Measurements from ENCODE around the gene SPECC1L.

The SPECC1L gene

DNA sequence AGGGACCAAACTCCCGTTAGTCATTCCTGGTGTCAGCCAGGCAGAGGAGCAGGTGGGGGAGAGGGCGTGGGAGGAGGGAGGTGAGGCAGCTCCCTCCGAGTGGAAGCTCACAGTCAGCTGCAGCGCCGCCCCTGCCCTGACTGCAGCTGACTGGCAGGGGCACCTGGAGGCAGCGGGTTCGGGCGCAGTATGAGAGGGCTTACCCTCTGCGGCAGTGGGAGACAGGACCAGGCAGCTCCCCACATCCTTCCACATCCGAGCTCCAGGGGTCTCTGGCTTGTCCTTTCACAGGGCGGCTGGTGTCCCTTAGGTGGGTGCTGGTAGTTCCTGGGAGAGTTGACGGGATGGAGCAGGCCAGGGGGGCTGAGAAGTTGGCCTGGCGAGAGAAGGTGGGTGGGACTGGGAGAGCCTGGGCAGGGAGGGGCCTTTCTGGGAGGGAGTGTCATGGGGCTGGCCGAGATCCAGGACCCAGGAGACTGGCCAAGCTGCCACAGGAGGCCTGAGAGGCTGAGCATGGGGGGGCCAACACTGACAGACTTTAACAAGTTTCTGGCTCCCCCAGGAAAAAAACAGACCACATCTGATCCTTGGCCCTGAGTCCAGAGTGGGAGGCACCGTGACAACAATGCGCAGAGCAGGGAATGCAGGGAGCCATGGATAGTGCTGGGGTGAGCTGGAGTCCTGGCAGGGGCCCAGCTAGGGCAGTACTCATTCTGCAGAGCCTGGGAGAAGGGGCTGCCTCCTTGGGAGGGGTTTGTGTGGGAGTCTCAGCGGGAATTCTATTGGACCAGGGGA is 161.6 kb downstream of the SPECC1L start:
- ATAC-seq (no peak), DNase-seq (no peak)
- peak overlapping the region; percentile 92 to 95 for H3K27ac Mint-ChIP-seq
- H3K27me3 Mint-ChIP-seq: no peaks in the 10 kb centered on the region
- peaks cover 94% of the 10 kb centered on the region for H3K4me1 Mint-ChIP-seq
- no peaks in the 10 kb centered on the region for H3K9me3 Mint-ChIP-seq
- peak overlapping the region; percentile 70 to 91 for H3K4me3 Mint-ChIP-seq

DNA sequence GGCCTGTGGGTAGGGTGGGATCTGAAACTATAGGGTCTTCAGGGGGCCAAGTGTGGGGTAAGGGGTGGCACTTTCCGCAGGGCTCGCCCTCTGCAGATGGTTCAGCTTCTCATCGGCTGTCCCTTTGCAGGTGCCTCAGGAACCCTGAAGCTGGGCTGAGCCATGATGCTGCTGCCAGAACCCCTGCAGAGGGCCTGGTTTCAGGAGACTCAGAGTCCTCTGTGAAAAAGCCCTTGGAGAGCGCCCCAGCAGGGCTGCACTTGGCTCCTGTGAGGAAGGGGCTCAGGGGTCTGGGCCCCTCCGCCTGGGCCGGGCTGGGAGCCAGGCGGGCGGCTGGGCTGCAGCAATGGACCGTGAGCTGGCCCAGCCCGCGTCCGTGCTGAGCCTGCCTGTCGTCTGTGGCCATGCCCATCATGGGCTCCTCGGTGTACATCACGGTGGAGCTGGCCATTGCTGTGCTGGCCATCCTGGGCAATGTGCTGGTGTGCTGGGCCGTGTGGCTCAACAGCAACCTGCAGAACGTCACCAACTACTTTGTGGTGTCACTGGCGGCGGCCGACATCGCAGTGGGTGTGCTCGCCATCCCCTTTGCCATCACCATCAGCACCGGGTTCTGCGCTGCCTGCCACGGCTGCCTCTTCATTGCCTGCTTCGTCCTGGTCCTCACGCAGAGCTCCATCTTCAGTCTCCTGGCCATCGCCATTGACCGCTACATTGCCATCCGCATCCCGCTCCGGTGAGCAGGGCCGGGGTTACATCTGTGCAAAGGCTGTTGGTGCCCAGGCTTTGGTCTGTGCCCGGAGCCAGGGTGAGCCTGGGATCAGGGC is 162.6 kb downstream of the SPECC1L start:
- ATAC-seq (no peak), DNase-seq (no peak)
- H3K4me3 Mint-ChIP-seq: peak overlapping the region; percentile 79 to 91
- no peaks in the 10 kb centered on the region for H3K9me3 Mint-ChIP-seq
- peaks cover 98% of the 10 kb centered on the region for H3K4me1 Mint-ChIP-seq
- peak overlapping the region; percentile 92 to 99 for H3K27ac Mint-ChIP-seq
- no peaks in the 10 kb centered on the region for H3K27me3 Mint-ChIP-seq

DNA sequence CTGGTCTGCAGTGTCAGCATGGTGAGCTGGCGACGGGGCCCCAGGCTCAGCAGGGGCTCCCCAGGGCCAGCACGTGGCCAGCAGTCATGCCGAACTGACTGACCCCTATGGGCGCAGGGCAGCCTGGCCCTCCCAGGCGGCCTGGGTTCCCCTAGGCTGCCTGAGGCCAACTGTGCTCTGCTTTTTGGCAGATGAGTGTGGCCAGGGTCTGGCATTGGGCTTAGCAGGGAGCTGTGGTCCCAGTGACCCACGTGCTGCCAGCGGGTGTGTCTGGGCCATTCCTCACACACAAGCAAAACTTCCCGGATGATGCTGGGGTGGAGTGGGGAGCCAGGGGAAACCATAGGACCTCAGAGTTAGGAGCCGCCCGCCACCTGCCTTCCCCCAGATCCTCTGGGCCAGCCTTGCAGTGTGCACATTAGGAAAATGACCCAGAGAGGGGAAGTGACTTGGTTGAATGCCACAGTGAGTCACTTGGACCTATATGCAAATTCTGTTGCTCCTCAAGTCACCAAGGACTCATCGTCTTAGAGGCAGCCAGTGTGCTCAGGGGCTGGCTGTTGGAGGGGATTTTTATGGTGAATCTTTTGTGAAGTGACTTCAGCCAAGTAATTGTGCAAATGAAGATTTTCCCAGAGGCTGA is 163.3 kb downstream of the SPECC1L start:
- Mint-ChIP-seq H3K27ac (peak overlapping the region; percentile 97 to 99), H3K27me3 (no peaks in the 10 kb centered on the region), H3K9me3 (no peaks in the 10 kb centered on the region), H3K4me3 (peak overlapping the region; percentile 79 to 87), H3K4me1 (peaks cover 98% of the 10 kb centered on the region)
- ATAC-seq (peak; percentile 84), DNase-seq (no peak)

DNA sequence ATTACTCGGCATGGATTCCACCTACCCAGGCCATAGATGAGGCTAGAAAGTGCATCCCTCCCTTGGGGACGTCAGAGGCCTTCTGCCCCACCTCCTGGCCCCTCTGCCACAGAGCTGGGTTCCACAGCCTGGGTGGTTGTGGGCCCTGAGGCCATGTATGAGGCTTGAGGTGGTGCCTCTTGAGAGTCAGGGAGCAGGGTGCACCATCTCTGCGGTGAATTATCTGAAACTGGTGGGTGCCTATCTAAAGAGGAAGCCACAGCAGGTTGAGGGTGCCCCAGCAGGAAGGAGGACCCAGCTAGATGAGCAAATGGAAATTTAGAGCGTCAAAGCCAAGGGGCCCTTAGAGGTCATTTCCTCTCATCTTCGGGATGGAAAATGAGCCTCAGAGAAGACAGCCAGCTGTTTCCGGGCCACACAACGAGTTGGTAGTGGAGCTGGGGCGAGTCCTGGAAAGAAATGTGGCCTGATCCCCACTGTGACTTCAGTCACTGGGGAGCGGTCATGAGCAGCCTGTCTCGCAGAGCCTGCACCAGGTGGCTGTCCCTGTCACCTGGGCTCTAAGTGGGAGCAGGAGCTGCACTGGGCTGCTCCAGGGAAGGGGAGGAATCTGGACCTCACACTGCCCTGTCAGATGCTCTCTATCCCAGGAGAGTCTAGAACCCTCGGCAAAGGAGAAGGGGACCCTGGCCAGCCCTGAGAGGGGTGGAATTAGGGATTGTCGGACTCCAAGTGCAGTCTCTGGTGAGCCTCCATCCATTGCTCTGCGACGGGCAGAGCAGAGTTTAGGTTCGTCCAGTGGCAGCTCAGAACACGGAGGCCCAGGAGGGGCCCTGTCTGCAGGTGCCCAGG is 164.1 kb downstream of the SPECC1L start:
- Mint-ChIP-seq H3K9me3 (no peaks in the 10 kb centered on the region), H3K27me3 (no peaks in the 10 kb centered on the region), H3K4me1 (peaks cover 98% of the 10 kb centered on the region), H3K4me3 (peak overlapping the region; percentile 79 to 87), H3K27ac (peak overlapping the region; percentile 97 to 99)
- ATAC-seq: peak; percentile 91
- DNase-seq: peak; percentile 85 to 96

DNA sequence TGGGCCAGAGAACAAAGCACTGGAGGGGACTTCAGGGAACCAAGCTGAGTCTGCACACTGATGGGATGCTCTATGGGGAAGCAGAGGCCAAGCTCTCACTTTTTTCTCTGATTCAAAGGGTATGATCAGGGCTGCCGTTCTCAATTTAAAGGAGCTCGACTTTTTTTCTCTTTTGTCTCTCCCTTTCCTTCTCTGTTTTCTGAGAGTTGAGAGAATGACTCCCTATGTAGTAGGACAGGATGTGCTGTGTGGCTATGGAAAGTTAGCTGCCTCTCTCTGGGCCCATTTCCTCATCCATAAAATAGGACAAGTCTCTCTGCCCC is 164.7 kb downstream of the SPECC1L start:
- Mint-ChIP-seq H3K9me3 (no peaks in the 10 kb centered on the region), H3K27ac (peak overlapping the region; percentile 97 to 99), H3K4me3 (peak overlapping the region; percentile 79 to 87), H3K4me1 (peaks cover 98% of the 10 kb centered on the region), H3K27me3 (no peaks in the 10 kb centered on the region)
- no peak for DNase-seq
- no peak for ATAC-seq

DNA sequence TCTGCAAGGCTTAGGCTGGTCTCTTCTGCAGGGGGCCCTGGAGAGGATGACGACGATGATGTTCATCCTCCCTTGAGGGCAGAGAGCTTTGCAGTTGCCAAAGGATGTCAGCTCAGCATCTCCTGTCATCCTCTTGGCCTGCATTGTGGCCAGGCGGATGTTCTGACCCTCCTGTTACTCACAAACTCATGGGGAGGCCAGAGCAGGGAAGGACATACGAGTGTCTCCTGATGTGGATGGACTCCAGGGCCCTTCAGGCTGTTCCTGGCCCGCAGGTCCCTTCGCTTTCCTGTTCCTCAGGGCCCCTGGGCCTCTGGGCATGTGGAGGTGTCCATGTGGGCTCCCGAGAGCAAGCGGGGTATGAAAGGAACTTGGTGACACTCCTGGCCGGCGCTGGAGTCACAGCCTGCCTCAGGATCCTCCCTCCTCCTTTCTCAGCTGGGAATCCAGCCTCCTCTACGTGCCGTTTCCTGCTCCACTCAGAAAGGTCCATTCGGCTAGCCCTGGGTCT is 165.3 kb downstream of the SPECC1L start:
- no peaks in the 10 kb centered on the region for H3K9me3 Mint-ChIP-seq
- ATAC-seq (no peak), DNase-seq (no peak)
- no peaks in the 10 kb centered on the region for H3K27me3 Mint-ChIP-seq
- H3K4me3 Mint-ChIP-seq: peak overlapping the region; percentile 56 to 79
- peaks cover 98% of the 10 kb centered on the region for H3K4me1 Mint-ChIP-seq
- H3K27ac Mint-ChIP-seq: peak overlapping the region; percentile 97 to 99

DNA sequence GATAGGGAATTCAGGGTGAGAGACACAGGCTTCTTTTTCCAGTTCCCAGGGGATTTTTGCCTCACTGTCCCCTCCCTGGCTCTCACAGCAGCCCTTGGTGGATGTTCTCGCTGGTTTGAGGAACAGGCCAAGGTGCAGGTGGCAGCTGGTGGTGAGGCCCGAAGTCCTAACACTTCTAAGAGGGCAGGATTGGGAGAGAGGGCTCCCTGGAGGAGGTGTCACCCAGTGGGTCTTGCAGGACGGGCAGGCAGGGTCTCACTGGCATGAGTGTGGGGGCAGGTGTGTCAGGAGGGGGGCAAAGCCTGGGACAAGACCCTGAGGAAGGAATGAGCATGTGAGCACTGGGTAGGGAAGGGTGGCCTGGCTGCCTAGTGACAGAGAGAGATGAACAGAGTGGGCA is 165.9 kb downstream of the SPECC1L start:
- no peak for DNase-seq
- H3K27me3 Mint-ChIP-seq: no peaks in the 10 kb centered on the region
- H3K4me3 Mint-ChIP-seq: peak overlapping the region in 1 of 2 donors; percentile 62
- H3K9me3 Mint-ChIP-seq: no peaks in the 10 kb centered on the region
- H3K4me1 Mint-ChIP-seq: peaks cover 98% of the 10 kb centered on the region
- peak overlapping the region; percentile 71 to 97 for H3K27ac Mint-ChIP-seq
- ATAC-seq: no peak

DNA sequence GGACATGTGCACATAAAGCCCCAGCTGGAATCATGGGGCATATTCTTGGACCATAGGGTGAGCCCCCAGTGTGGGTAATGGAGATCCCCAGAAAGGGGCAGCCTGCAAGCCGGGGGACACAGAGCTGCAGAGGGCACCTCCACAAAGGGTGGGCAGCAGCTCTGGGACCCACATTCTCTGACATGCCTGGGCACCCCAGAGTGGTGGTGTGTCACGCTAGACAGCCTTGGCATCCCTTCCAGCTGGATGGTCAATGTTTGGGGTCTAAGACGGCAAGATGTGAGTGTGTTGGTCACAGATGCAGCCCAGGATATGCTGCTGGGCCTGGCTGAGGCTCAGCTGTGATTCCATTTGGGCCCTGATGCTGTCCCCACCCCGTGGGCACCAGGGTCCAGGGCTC is 166.5 kb downstream of the SPECC1L start:
- Mint-ChIP-seq H3K4me3 (peak overlapping the region in 1 of 2 donors; percentile 62), H3K27me3 (no peaks in the 10 kb centered on the region), H3K27ac (peak overlapping the region; percentile 54 to 97), H3K9me3 (no peaks in the 10 kb centered on the region), H3K4me1 (peaks cover 98% of the 10 kb centered on the region)
- DNase-seq: no peak
- ATAC-seq: no peak

DNA sequence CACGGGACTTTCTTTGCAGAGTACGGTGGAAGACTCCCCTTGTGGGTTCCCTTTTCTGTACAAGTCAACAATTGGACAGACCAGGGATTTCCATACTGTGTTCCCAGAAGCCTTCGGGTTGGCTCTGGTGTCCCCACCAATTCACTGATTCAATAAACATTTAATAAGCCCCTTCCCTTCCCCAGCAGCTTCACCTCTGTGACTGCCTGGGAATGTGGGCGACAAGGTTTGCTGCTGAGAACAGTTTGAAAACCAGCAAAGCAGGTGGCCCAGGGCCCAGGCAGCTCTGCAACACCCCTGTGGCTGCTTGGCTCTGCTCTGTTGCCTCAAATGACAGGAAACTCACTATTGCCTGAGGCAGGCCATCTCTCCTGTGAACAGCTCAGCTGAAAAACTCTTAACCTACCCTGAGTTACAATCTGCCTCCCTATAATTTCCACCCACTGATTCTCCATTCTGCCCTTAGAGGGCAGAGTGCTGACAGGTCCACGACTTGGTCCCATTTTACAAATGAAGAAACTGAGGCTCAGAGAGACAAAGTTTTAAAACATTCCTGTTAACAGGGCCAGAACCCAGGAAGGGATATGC is 167.2 kb downstream of the SPECC1L start:
- DNase-seq: no peak
- Mint-ChIP-seq H3K4me1 (peaks cover 98% of the 10 kb centered on the region), H3K4me3 (peak overlapping the region in 1 of 2 donors; percentile 37), H3K27ac (peak overlapping the region in 1 of 2 donors; percentile 97), H3K27me3 (no peaks in the 10 kb centered on the region), H3K9me3 (no peaks in the 10 kb centered on the region)
- ATAC-seq: no peak

DNA sequence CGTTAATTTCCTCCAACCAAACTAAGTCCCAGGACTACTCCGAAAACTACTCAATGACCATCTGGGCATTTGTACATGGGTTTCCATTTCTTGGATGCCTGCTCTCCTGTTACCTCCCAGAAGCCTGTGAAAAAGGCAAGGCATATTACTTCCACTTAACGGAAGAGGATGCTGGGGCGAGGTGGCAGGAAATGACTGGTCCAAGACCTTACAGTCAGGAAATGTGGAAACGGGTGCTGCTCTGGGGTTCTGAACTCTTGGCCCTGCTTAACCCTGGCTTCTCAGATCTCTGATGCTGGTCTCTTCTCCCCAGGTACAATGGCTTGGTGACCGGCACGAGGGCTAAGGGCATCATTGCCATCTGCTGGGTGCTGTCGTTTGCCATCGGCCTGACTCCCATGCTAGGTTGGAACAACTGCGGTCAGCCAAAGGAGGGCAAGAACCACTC is 169.7 kb downstream of the SPECC1L start:
- ATAC-seq: no peak
- Mint-ChIP-seq H3K27me3 (no peaks in the 10 kb centered on the region), H3K4me3 (no peak overlapping the region), H3K9me3 (no peaks in the 10 kb centered on the region), H3K27ac (peak overlapping the region in 1 of 2 donors; percentile 57), H3K4me1 (peaks cover 98% of the 10 kb centered on the region)
- DNase-seq: no peak

DNA sequence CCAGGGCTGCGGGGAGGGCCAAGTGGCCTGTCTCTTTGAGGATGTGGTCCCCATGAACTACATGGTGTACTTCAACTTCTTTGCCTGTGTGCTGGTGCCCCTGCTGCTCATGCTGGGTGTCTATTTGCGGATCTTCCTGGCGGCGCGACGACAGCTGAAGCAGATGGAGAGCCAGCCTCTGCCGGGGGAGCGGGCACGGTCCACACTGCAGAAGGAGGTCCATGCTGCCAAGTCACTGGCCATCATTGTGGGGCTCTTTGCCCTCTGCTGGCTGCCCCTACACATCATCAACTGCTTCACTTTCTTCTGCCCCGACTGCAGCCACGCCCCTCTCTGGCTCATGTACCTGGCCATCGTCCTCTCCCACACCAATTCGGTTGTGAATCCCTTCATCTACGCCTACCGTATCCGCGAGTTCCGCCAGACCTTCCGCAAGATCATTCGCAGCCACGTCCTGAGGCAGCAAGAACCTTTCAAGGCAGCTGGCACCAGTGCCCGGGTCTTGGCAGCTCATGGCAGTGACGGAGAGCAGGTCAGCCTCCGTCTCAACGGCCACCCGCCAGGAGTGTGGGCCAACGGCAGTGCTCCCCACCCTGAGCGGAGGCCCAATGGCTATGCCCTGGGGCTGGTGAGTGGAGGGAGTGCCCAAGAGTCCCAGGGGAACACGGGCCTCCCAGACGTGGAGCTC is 170.2 kb downstream of the SPECC1L start:
- no peaks in the 10 kb centered on the region for H3K9me3 Mint-ChIP-seq
- peaks cover 98% of the 10 kb centered on the region for H3K4me1 Mint-ChIP-seq

DNA sequence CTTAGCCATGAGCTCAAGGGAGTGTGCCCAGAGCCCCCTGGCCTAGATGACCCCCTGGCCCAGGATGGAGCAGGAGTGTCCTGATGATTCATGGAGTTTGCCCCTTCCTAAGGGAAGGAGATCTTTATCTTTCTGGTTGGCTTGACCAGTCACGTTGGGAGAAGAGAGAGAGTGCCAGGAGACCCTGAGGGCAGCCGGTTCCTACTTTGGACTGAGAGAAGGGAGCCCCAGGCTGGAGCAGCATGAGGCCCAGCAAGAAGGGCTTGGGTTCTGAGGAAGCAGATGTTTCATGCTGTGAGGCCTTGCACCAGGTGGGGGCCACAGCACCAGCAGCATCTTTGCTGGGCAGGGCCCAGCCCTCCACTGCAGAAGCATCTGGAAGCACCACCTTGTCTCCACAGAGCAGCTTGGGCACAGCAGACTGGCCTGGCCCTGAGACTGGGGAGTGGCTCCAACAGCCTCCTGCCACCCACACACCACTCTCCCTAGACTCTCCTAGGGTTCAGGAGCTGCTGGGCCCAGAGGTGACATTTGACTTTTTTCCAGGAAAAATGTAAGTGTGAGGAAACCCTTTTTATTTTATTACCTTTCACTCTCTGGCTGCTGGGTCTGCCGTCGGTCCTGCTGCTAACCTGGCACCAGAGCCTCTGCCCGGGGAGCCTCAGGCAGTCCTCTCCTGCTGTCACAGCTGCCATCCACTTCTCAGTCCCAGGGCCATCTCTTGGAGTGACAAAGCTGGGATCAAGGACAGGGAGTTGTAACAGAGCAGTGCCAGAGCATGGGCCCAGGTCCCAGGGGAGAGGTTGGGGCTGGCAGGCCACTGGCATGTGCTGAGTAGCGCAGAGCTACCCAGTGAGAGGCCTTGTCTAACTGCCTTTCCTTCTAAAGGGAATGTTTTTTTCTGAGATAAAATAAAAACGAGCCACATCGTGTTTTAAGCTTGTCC is 171.0 kb downstream of the SPECC1L start:
- ATAC-seq (no peak), DNase-seq (no peak)
- no peaks in the 10 kb centered on the region for H3K27me3 Mint-ChIP-seq
- H3K9me3 Mint-ChIP-seq: no peaks in the 10 kb centered on the region
- no peak overlapping the region for H3K4me3 Mint-ChIP-seq
- H3K4me1 Mint-ChIP-seq: peaks cover 95% of the 10 kb centered on the region
- H3K27ac Mint-ChIP-seq: peak overlapping the region in 1 of 2 donors; percentile 95

More for the DNA sequence above, 170.2 kb downstream of the SPECC1L start:
- H3K27ac Mint-ChIP-seq: peak overlapping the region; percentile 36 to 57
- no peaks in the 10 kb centered on the region for H3K27me3 Mint-ChIP-seq
- ATAC-seq: no peak
- H3K4me3 Mint-ChIP-seq: no peak overlapping the region
- no peak for DNase-seq

DNA sequence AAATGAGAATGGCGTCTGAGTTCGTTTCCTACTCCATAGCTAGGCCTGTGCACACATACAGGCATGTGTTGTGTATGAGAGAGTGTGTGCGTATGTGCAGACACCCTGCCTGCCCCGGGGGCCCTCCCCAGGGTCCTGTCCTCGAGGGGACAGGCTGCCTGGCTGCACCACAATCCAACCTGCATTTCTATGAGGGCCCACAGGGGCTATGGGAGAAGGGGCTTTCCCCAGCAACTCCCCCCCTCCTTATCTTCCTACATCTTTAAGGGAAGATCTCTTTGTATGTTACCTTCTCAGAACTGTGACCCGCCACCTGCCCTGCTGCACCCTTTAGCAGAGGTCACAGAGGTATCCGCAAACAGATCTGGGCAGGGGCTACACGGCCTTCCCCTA is 171.7 kb downstream of the SPECC1L start:
- Mint-ChIP-seq H3K27ac (peak overlapping the region in 1 of 2 donors; percentile 95), H3K27me3 (no peaks in the 10 kb centered on the region), H3K4me1 (peaks cover 88% of the 10 kb centered on the region), H3K9me3 (no peaks in the 10 kb centered on the region), H3K4me3 (no peak overlapping the region)
- ATAC-seq: no peak
- DNase-seq: no peak
